Measurements from ENCODE around the gene KCNIP4. TPM values are rescaled to one million over a fixed set of nuclear protein-coding genes. Genes with fewer than 3 reads are reported as not detected.

Gene KCNIP4
- total RNA-seq, 1 donor, result 1.7 TPM

- DNase-seq (ENCODE audit: low read depth), result no peak
- TF ChIP-seq CTCF (IDR thresholded peaks at IDR 0.05; ENCODE audit: insufficient read depth, low read length), result no peak
- H3K4me3 ChIP-seq (ENCODE audit: low read depth, low read length), result no peak overlapping the region
Measured at GRCh38 chr4:21544415-21544814, 404.2 kb downstream of the KCNIP4 start.

GRCh38 chr4:21543514-21543913 is 405.1 kb downstream of the KCNIP4 start:
- no peak for DNase-seq (ENCODE audit: low read depth)
- H3K4me3 ChIP-seq (ENCODE audit: low read depth, low read length), result no peak overlapping the region
- TF ChIP-seq CTCF (IDR thresholded peaks at IDR 0.05; ENCODE audit: insufficient read depth, low read length), result no peak

GRCh38 chr4:21535898-21536297 is 412.7 kb downstream of the KCNIP4 start:
- TF ChIP-seq CTCF (IDR thresholded peaks at IDR 0.05; ENCODE audit: insufficient read depth, low read length), result no peak
- no peak for DNase-seq (ENCODE audit: low read depth)
- no peak overlapping the region for H3K4me3 ChIP-seq (ENCODE audit: low read depth, low read length)

- DNase-seq (ENCODE audit: low read depth), result no peak
- no peak overlapping the region for H3K4me3 ChIP-seq (ENCODE audit: low read depth, low read length)
- TF ChIP-seq CTCF (IDR thresholded peaks at IDR 0.05; ENCODE audit: insufficient read depth, low read length), result no peak
Measured at GRCh38 chr4:21531048-21531447, 417.5 kb downstream of the KCNIP4 start.

GRCh38 chr4:21529214-21529613 is 419.4 kb downstream of the KCNIP4 start:
- no peak for DNase-seq (ENCODE audit: low read depth)
- no peak overlapping the region for H3K4me3 ChIP-seq (ENCODE audit: low read depth, low read length)
- no peak for TF ChIP-seq CTCF (IDR thresholded peaks at IDR 0.05; ENCODE audit: insufficient read depth, low read length)

GRCh38 chr4:21522296-21522695 is 426.3 kb downstream of the KCNIP4 start:
- DNase-seq (ENCODE audit: low read depth), result no peak
- no peak overlapping the region for H3K4me3 ChIP-seq (ENCODE audit: low read depth, low read length)
- TF ChIP-seq CTCF (IDR thresholded peaks at IDR 0.05; ENCODE audit: insufficient read depth, low read length), result no peak

GRCh38 chr4:21517126-21517859 is 431.3 kb downstream of the KCNIP4 start:
- DNase-seq (ENCODE audit: low read depth), result no peak
- no peak for TF ChIP-seq CTCF (IDR thresholded peaks at IDR 0.05; ENCODE audit: insufficient read depth, low read length)
- no peak overlapping the region for H3K4me3 ChIP-seq (ENCODE audit: low read depth, low read length)
